Sigmoid colon (tissue), 4 donors: ENCODE measurements around the gene MAML3.

ENCODE experiments used
- CTCF ChIP-seq, 4 experiments: fragments of 450-650 bp in 3 of 4; fragments of 200-600 bp in 1 of 4; IDR thresholded peaks; one replicate each; pipeline ENCODE4 v1.5.1; 2016 to 2019; ENCODE audit warnings: antibody characterized with exemption in 4 of 4, mild to moderate bottlenecking in 3 of 4, moderate library complexity in 2 of 4
- EP300 ChIP-seq, 4 donors: sonication (generic); formaldehyde crosslinking; IDR thresholded peaks; one replicate each; pipeline ENCODE4 v1.6.1; 2017; ENCODE audit warnings: antibody characterized with exemption in 4 of 4
- POLR2A ChIP-seq, 2 donors: fragments of 450-650 bp; IDR thresholded peaks; one replicate each; pipeline ENCODE4 v1.6.1; 2016; ENCODE audit warnings: antibody characterized with exemption in 2 of 2, mild to moderate bottlenecking in 2 of 2, moderate library complexity in 2 of 2
- POLR2AphosphoS5 ChIP-seq, 4 donors: sonication (generic); formaldehyde crosslinking; IDR thresholded peaks; one replicate each; pipeline ENCODE4 v1.6.1; 2017; ENCODE audit warnings: antibody characterized with exemption in 4 of 4

GRCh38 chr4:139963708-139964107 is 190.3 kb downstream of the MAML3 start:
- TF ChIP-seq EP300 (IDR thresholded peaks at IDR 0.05) (no peak), POLR2A (IDR thresholded peaks at IDR 0.05) (no peak), CTCF (IDR thresholded peaks at IDR 0.05) (no peak), POLR2AphosphoS5 (IDR thresholded peaks at IDR 0.05) (no peak)
